Testis (tissue), 5 donors: Measurements from ENCODE around the gene PPA1. TPM values are rescaled to one million over a fixed set of nuclear protein-coding genes. Genes with fewer than 3 reads are reported as not detected.

Experiments
- DNase-seq: peaks from one replicate; pipeline ENCODE4 v3.0.0-alpha.2; 2019
- H3K27ac ChIP-seq, 2 donors: fragments of 200-600 bp; sonication (generic); one replicate each; pipeline ENCODE4 v1.5.1; 2019
- H3K27me3 ChIP-seq: fragments of 200-600 bp; sonication (generic); one replicate; pipeline ENCODE4 v1.5.1; 2019
- H3K36me3 ChIP-seq: fragments of 200-600 bp; sonication (generic); one replicate; pipeline ENCODE4 v1.5.1; 2017; ENCODE audit warnings: low read depth; ENCODE audit errors: missing control alignments
- H3K4me1 ChIP-seq: fragments of 200-600 bp; sonication (generic); one replicate; pipeline ENCODE4 v1.5.1; 2019
- H3K4me3 ChIP-seq, 2 donors: fragments of 200-600 bp; sonication (generic); one replicate each; pipeline ENCODE4 v1.5.1; 2017 to 2019
- H3K9me3 ChIP-seq: fragments of 200-600 bp; sonication (generic); one replicate; pipeline ENCODE4 v1.5.1; 2017
- POLR2A ChIP-seq: fragments of 450-650 bp; IDR thresholded peaks from one replicate; pipeline ENCODE4 v1.6.1; 2017; ENCODE audit warnings: antibody characterized with exemption, mild to moderate bottlenecking, moderate library complexity
- WGBS, 2 donors: methylation state at CpG; one replicate each; pipeline ENCODE4 v1.1.5; 2018; 5-methylcytosine and 5-hydroxymethylcytosine counted together
- intact Hi-C: fragments of 100-400 bp; cut with DNase I; formaldehyde crosslinking; loops from one replicate; pipeline ENCODE4 v1.15.1; 2023; ENCODE audit warnings: low total_unique reads
- long read RNA-seq, 2 donors: transcript quantifications; one replicate each; lab custom pipeline, GENCODE V29; 2026
- polyA plus RNA-seq: library from polyadenylated mRNA; stranded (reverse); fragments of 350-450 nt; fragmentation: Illumina TruSeq; extraction: RNeasy Lipid Tissue Mini Kit (QIAGEN cat#74804); gene quantifications from one replicate; pipeline ENCODE4 v1.2.3, GENCODE V29; 2014; ENCODE audit warnings: low read depth, low replicate concordance; ENCODE audit not compliant: insufficient read depth
- total RNA-seq, 2 donors: library from RNA; depleted of rRNA; stranded (reverse); fragments of >200 nt; gene quantifications; one replicate each; pipeline ENCODE4 v1.2.3, GENCODE V29; 2016
- TF ChIP-seq, protein P1 (sequence below), 3 experiments: fragments of 450-650 bp in 2 of 3; fragments of 200-600 bp in 1 of 3; sonication (generic) in 1 of 3; IDR thresholded peaks; one replicate each; pipeline ENCODE4 v1.5.1; 2016 to 2019; ENCODE audit warnings: antibody characterized with exemption in 3 of 3, mild to moderate bottlenecking in 2 of 3, moderate library complexity in 1 of 3

Gene PPA1
- total RNA-seq (100 to 1,000 TPM; 110 to 136 TPM), polyA plus RNA-seq (143 TPM)
- long read RNA-seq, donor 1, transcript PPA1-202 (11 exons, 1,295 nt): major isoform, 67 of 259 reads
- long read RNA-seq, donor 1, partial matches to known transcripts: 192 of 259 reads
- long read RNA-seq, donor 1, other reads (novel, unspliced or antisense): 0 of 259 reads
- long read RNA-seq, donor 2, transcript PPA1-202 (11 exons, 1,295 nt): major isoform, 64 of 197 reads
- long read RNA-seq, donor 2, partial matches to known transcripts: 132 of 197 reads
- long read RNA-seq, donor 2, other reads (novel, unspliced or antisense): 0 of 197 reads

GRCh38 chr10:70233109-70233938, at the start of gene PPA1:
Gene PPA1, minus strand, starts transcription at chr10:70233429. Its CDS starts 102 bp downstream, at chr10:70233327.
- WGBS, 2 donors: 1% methylated on average over 15 to 65 of the region's 74 CpGs
- no peaks in the 10 kb centered on the region for H3K36me3 ChIP-seq
- DNase-seq: peak; percentile 98
- H3K4me1 ChIP-seq: peaks cover 14% of the 10 kb centered on the region
- H3K9me3 ChIP-seq: no peaks in the 10 kb centered on the region
- peak; percentile 80 for TF ChIP-seq POLR2A
- TF ChIP-seq, protein P1, sequence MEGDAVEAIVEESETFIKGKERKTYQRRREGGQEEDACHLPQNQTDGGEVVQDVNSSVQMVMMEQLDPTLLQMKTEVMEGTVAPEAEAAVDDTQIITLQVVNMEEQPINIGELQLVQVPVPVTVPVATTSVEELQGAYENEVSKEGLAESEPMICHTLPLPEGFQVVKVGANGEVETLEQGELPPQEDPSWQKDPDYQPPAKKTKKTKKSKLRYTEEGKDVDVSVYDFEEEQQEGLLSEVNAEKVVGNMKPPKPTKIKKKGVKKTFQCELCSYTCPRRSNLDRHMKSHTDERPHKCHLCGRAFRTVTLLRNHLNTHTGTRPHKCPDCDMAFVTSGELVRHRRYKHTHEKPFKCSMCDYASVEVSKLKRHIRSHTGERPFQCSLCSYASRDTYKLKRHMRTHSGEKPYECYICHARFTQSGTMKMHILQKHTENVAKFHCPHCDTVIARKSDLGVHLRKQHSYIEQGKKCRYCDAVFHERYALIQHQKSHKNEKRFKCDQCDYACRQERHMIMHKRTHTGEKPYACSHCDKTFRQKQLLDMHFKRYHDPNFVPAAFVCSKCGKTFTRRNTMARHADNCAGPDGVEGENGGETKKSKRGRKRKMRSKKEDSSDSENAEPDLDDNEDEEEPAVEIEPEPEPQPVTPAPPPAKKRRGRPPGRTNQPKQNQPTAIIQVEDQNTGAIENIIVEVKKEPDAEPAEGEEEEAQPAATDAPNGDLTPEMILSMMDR (IDR thresholded peaks at IDR 0.05): peak; percentile 20 to 35 (median 21)
- peak within 1 kb of the TSS; percentile 64 to 75 for H3K27ac ChIP-seq
- peak within 1 kb of the TSS; percentile 88 to 90 for H3K4me3 ChIP-seq
- intact Hi-C loops: no loop called here
- no peaks in the 10 kb centered on the region for H3K27me3 ChIP-seq

DNA sequence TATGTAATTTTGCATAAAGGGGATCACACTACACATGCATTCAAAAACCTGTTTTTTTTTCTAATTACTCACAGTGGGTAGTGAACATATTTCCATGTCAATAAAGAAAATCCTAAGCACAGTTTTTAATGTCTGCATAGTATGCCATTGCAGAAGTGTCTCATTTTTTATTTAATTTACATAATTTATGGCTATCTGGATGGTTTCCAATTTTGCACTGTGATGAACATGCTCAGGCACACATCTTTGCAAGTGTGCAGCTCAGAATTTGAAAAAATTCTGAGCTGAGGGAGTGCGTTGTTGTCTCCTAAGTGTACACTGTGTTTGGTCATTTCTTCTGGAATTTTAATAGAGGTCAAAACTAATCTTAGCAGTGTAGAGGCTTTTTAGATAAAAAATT, 48.4 kb upstream of the PPA1 start:
- intact Hi-C loops: no loop called here
- 62 to 67% methylated on average over 1 of the region's 1 CpG for WGBS, 2 donors
- DNase-seq: no peak

GRCh38 chr10:70280099-70280498, 46.9 kb upstream of the PPA1 start:
- Histone ChIP-seq H3K9me3 (no peaks in the 10 kb centered on the region), H3K27ac (no peak overlapping the region), H3K4me3 (no peak overlapping the region), H3K27me3 (no peaks in the 10 kb centered on the region), H3K36me3 (no peaks in the 10 kb centered on the region), H3K4me1 (no peaks in the 10 kb centered on the region)
- intact Hi-C loops: no loop called here
- 87 to 91% methylated on average over 6 of the region's 6 CpGs for WGBS, 2 donors
- no peak for TF ChIP-seq POLR2A
- TF ChIP-seq, protein P1 (IDR thresholded peaks at IDR 0.05): no peak
- no peak for DNase-seq

More for the DNA sequence above, 48.4 kb upstream of the PPA1 start:
- no peaks in the 10 kb centered on the region for H3K9me3 ChIP-seq
- no peaks in the 10 kb centered on the region for H3K27me3 ChIP-seq
- no peak overlapping the region for H3K27ac ChIP-seq
- H3K36me3 ChIP-seq: no peaks in the 10 kb centered on the region
- no peak overlapping the region for H3K4me3 ChIP-seq
- TF ChIP-seq POLR2A: no peak
- TF ChIP-seq, protein P1 (IDR thresholded peaks at IDR 0.05): no peak
- no peaks in the 10 kb centered on the region for H3K4me1 ChIP-seq

DNA sequence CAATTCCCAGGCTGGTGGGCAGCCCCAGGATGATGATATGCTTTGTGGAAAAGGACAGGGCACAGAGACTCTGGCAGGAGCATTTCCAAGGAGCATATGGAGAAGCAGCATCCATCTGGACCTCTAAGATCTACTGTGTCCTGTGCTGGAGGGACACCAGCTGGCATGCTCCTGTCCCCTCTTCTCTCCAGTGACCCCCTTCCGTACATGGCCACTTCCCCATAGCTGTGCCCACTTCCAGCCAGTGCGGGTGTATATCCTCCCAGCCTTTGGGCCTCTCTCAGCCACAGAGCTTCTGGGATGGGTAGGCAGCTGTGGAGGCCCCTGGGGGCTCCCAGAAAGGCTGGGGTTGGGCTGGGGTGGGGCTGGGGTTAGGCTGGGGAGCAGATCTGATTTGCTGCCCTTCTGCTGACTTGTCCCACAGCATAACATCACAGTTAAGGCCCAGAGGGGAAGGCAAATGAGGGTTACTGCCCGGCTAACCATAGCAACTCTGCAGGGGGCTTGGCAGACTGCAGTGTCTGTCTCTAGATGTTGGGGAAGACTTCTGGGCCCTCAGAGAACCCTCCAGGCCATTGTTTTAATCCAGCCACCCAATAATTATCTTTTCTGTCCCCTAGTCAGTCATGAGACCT, 44.3 kb upstream of the PPA1 start:
- Histone ChIP-seq H3K4me3 (no peak overlapping the region), H3K27me3 (no peaks in the 10 kb centered on the region), H3K9me3 (no peaks in the 10 kb centered on the region), H3K4me1 (no peaks in the 10 kb centered on the region), H3K27ac (no peak overlapping the region), H3K36me3 (no peaks in the 10 kb centered on the region)
- intact Hi-C loops: no loop called here
- TF ChIP-seq, protein P1 (IDR thresholded peaks at IDR 0.05): no peak
- no peak for TF ChIP-seq POLR2A
- 96 to 100% methylated on average over 3 of the region's 3 CpGs for WGBS, 2 donors
- no peak for DNase-seq
